ENCODE data around the gene COL4A2. TPM values are rescaled to one million over a fixed set of nuclear protein-coding genes. Genes with fewer than 3 reads are reported as not detected.
"Not testable (repeated sequence)": the region's sequence is repeated elsewhere in the genome, so short reads cannot be mapped to it uniquely, and the experiment has no call there.

The COL4A2 gene
- total RNA-seq, 1 donor from 2014 or later, result 785 TPM

- DNase-seq, result no peak
Observed at GRCh38 chr13:110497003-110497402, 189.9 kb downstream of the COL4A2 start.

- DNase-seq, result not testable (repeated sequence)
Observed at GRCh38 chr13:110497896-110498295, 190.8 kb downstream of the COL4A2 start.

- no peak for DNase-seq
Observed at GRCh38 chr13:110498327-110498726, 191.2 kb downstream of the COL4A2 start.

GRCh38 chr13:110498765-110499164 is 191.7 kb downstream of the COL4A2 start:
- DNase-seq, result no peak

GRCh38 chr13:110499621-110500281 is 192.7 kb downstream of the COL4A2 start:
- DNase-seq, result no peak

GRCh38 chr13:110500341-110500740 is 193.3 kb downstream of the COL4A2 start:
- no peak for DNase-seq

GRCh38 chr13:110501188-110501587 is 194.1 kb downstream of the COL4A2 start:
- DNase-seq, result no peak

- DNase-seq, result no peak
Observed at GRCh38 chr13:110503037-110503901, 196.2 kb downstream of the COL4A2 start.

- no peak for DNase-seq
Observed at GRCh38 chr13:110503979-110504499, 197.0 kb downstream of the COL4A2 start.

- DNase-seq, result no peak
Observed at GRCh38 chr13:110505594-110505993, 198.5 kb downstream of the COL4A2 start.

- no peak for DNase-seq
Observed at GRCh38 chr13:110506396-110506795, 199.3 kb downstream of the COL4A2 start.

- peak; percentile 46 for DNase-seq
Observed at GRCh38 chr13:110506859-110507566, 199.9 kb downstream of the COL4A2 start.

- DNase-seq, result no peak
Observed at GRCh38 chr13:110507678-110508381, 200.7 kb downstream of the COL4A2 start.

- DNase-seq, result no peak
Observed at GRCh38 chr13:110509478-110509926, 202.4 kb downstream of the COL4A2 start.

- no peak for DNase-seq
Observed at GRCh38 chr13:110509971-110510786, 203.1 kb downstream of the COL4A2 start.

GRCh38 chr13:110511509-110512181 is 204.6 kb downstream of the COL4A2 start:
- no peak for DNase-seq

- no peak for DNase-seq
Observed at GRCh38 chr13:110512198-110512740, 205.2 kb downstream of the COL4A2 start.

- no peak for DNase-seq
Observed at GRCh38 chr13:110516500-110516899, 209.4 kb downstream of the COL4A2 start.

GRCh38 chr13:110517505-110518225 is 210.6 kb downstream of the COL4A2 start:
- no peak for DNase-seq

GRCh38 chr13:110518226-110518525 is 211.1 kb downstream of the COL4A2 start:
- DNase-seq, result no peak
